ENCODE data around the gene TMEM150A.

- TF ChIP-seq, protein P1, sequence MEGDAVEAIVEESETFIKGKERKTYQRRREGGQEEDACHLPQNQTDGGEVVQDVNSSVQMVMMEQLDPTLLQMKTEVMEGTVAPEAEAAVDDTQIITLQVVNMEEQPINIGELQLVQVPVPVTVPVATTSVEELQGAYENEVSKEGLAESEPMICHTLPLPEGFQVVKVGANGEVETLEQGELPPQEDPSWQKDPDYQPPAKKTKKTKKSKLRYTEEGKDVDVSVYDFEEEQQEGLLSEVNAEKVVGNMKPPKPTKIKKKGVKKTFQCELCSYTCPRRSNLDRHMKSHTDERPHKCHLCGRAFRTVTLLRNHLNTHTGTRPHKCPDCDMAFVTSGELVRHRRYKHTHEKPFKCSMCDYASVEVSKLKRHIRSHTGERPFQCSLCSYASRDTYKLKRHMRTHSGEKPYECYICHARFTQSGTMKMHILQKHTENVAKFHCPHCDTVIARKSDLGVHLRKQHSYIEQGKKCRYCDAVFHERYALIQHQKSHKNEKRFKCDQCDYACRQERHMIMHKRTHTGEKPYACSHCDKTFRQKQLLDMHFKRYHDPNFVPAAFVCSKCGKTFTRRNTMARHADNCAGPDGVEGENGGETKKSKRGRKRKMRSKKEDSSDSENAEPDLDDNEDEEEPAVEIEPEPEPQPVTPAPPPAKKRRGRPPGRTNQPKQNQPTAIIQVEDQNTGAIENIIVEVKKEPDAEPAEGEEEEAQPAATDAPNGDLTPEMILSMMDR (IDR thresholded peaks at IDR 0.05), result no peak
- TF ChIP-seq POLR2A (IDR thresholded peaks at IDR 0.05), result no peak
These were observed 3.7 kb downstream of the TMEM150A start for GRCh38 chr2:85598594-85599340.
